Measurements from ENCODE around the gene CLDN22.

DNA sequence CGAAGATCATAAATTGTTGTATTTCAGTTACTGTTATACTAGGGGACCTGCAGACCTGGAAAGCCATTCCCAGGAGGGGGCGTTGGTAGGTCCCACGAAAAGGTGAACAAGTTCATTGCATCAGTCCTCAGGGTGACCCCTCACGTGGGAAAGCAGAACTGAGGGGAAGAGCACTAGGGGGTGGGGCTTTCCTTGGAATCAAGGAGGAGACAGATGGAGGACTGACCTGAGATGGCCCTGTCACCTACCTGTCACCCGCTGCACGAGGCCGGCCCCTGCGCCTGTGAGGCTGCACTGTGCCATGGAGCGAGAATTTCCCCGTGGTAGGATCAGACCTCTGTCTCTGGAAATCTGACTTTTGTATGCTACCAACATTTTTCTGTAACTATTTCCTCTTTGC lies 43.9 kb upstream of the CLDN22 start:
- TF ChIP-seq, protein P1, sequence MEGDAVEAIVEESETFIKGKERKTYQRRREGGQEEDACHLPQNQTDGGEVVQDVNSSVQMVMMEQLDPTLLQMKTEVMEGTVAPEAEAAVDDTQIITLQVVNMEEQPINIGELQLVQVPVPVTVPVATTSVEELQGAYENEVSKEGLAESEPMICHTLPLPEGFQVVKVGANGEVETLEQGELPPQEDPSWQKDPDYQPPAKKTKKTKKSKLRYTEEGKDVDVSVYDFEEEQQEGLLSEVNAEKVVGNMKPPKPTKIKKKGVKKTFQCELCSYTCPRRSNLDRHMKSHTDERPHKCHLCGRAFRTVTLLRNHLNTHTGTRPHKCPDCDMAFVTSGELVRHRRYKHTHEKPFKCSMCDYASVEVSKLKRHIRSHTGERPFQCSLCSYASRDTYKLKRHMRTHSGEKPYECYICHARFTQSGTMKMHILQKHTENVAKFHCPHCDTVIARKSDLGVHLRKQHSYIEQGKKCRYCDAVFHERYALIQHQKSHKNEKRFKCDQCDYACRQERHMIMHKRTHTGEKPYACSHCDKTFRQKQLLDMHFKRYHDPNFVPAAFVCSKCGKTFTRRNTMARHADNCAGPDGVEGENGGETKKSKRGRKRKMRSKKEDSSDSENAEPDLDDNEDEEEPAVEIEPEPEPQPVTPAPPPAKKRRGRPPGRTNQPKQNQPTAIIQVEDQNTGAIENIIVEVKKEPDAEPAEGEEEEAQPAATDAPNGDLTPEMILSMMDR (IDR thresholded peaks at IDR 0.05), result no peak
- TF ChIP-seq POLR2AphosphoS5 (IDR thresholded peaks at IDR 0.05; ENCODE audit: low read depth, low read length) (no peak), MAX (IDR thresholded peaks at IDR 0.05; ENCODE audit: low read depth) (no peak), EZH2phosphoT487 (IDR thresholded peaks at IDR 0.05; ENCODE audit: borderline replicate concordance, low read depth) (no peak), TEAD4 (IDR thresholded peaks at IDR 0.05; ENCODE audit: borderline replicate concordance, insufficient read depth) (no peak), SMC3 (IDR thresholded peaks at IDR 0.05; ENCODE audit: low read depth, low read length) (no peak), GABPA (IDR thresholded peaks at IDR 0.05; ENCODE audit: low read depth) (no peak), TAF1 (IDR thresholded peaks at IDR 0.05; ENCODE audit: borderline replicate concordance, low read depth, low read length) (no peak)
- TF ChIP-seq, protein P2, sequence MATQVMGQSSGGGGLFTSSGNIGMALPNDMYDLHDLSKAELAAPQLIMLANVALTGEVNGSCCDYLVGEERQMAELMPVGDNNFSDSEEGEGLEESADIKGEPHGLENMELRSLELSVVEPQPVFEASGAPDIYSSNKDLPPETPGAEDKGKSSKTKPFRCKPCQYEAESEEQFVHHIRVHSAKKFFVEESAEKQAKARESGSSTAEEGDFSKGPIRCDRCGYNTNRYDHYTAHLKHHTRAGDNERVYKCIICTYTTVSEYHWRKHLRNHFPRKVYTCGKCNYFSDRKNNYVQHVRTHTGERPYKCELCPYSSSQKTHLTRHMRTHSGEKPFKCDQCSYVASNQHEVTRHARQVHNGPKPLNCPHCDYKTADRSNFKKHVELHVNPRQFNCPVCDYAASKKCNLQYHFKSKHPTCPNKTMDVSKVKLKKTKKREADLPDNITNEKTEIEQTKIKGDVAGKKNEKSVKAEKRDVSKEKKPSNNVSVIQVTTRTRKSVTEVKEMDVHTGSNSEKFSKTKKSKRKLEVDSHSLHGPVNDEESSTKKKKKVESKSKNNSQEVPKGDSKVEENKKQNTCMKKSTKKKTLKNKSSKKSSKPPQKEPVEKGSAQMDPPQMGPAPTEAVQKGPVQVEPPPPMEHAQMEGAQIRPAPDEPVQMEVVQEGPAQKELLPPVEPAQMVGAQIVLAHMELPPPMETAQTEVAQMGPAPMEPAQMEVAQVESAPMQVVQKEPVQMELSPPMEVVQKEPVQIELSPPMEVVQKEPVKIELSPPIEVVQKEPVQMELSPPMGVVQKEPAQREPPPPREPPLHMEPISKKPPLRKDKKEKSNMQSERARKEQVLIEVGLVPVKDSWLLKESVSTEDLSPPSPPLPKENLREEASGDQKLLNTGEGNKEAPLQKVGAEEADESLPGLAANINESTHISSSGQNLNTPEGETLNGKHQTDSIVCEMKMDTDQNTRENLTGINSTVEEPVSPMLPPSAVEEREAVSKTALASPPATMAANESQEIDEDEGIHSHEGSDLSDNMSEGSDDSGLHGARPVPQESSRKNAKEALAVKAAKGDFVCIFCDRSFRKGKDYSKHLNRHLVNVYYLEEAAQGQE (IDR thresholded peaks at IDR 0.05; ENCODE audit: low read depth, low read length), result no peak
- TF ChIP-seq, protein P3, sequence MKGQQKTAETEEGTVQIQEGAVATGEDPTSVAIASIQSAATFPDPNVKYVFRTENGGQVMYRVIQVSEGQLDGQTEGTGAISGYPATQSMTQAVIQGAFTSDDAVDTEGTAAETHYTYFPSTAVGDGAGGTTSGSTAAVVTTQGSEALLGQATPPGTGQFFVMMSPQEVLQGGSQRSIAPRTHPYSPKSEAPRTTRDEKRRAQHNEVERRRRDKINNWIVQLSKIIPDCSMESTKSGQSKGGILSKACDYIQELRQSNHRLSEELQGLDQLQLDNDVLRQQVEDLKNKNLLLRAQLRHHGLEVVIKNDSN (IDR thresholded peaks at IDR 0.05; ENCODE audit: borderline replicate concordance, low read depth), result no peak
